K562 (cell line): Measurements from ENCODE around the gene SYNE1. TPM values are rescaled to one million over a fixed set of nuclear protein-coding genes. Genes with fewer than 3 reads are reported as not detected.

Experiments
- ATAC-seq: fragments of 200-7000 bp; cut with Tn5 transposase; 3 replicates; pipeline ENCODE4 v1.9.1; 2020; ENCODE audit warnings: moderate library complexity
- BruUV-seq: library from RNA; stranded (reverse); fragments of 400-500 nt; replicated peaks from 2 replicates; lab custom pipeline; 2021; lab: Mats Ljungman, UMichigan
- CTCF ChIA-PET: fragments of 300-600 bp; formaldehyde crosslinking; extraction: SDS; loops from one replicate; lab custom pipeline; 2021; ENCODE audit warnings: low intra/inter-chr PET ratio; lab: Yijun Ruan, JAX
- POLR2A ChIA-PET: fragments of 300-600, 350-650 bp; sonication (Branson Sonifier 250); formaldehyde crosslinking; extraction: SDS; loops from one replicate; lab custom pipeline; 2021; ENCODE audit warnings: antibody characterized with exemption, inconsistent platforms; lab: Yijun Ruan, JAX
- DNase-seq, 4 experiments: peaks; one replicate each; pipeline versions ENCODE4 v3.0.0 to v3.0.0-alpha.2; 2011 to 2018; ENCODE audit warnings: low spot score in 3 of 4, mixed read lengths in 3 of 4; ENCODE audit errors: extremely low read depth in 1 of 4
- FAIRE-seq: peaks from 2 replicates; lab custom pipeline; 2011; peaks lifted over from hg19 to GRCh38; lab: Jason Lieb, UNC
- H2AFZ ChIP-seq: 2 replicates; pipeline ENCODE4 v1.6.0; 2011; ENCODE audit warnings: low read depth, low read length, control low read depth, inconsistent platforms
- H3K27ac ChIP-seq: fragments of 200-600 bp; 3 replicates; pipeline ENCODE4 v1.8.0; 2011; ENCODE audit warnings: low read depth, mild to moderate bottlenecking, control low read depth, inconsistent platforms, low read length, moderate library complexity, mixed read lengths; ENCODE audit errors: extremely low read depth
- H3K27me3 ChIP-seq, 2 experiments: fragments of 300-600 bp in 1 of 2; 2 replicates in 1 of 2; 3 replicates in 1 of 2; pipeline versions ENCODE4 v1.6.0 to v1.8.0; 2011; ENCODE audit warnings: inconsistent platforms in 2 of 2, low read length in 2 of 2, mild to moderate bottlenecking in 1 of 2, mixed read lengths in 1 of 2, moderate library complexity in 1 of 2; ENCODE audit not compliant: control insufficient read depth in 2 of 2, insufficient read depth in 2 of 2
- H3K36me3 ChIP-seq: fragments of 300-600 bp; 3 replicates; pipeline ENCODE4 v1.8.0; 2011; ENCODE audit warnings: mild to moderate bottlenecking, low read length, inconsistent platforms; ENCODE audit not compliant: control insufficient read depth, insufficient read depth
- H3K4me1 ChIP-seq, 2 experiments: fragments of 200-600 bp in 1 of 2; replicated peaks in 1 of 2; 2 replicates in 1 of 2; 3 replicates in 1 of 2; pipeline versions ENCODE4 v1.5.1 to v1.8.0; 2011; ENCODE audit warnings: inconsistent platforms in 2 of 2, low read length in 2 of 2, mild to moderate bottlenecking in 1 of 2, mixed read lengths in 1 of 2, moderate library complexity in 1 of 2; ENCODE audit not compliant: control insufficient read depth in 2 of 2, insufficient read depth in 2 of 2
- H3K4me2 ChIP-seq: 2 replicates; pipeline ENCODE4 v1.6.1; 2011; ENCODE audit warnings: low read length, control low read depth, inconsistent platforms, mixed read lengths; ENCODE audit not compliant: insufficient read depth
- H3K4me3 ChIP-seq: fragments of 200-600 bp; sonication (generic), shearing (Covaris generic); 2 replicates; pipeline ENCODE4 v1.5.1; 2016; ENCODE audit warnings: control low read depth, inconsistent platforms
- H3K79me2 ChIP-seq: fragments of 200-600 bp; 3 replicates; pipeline ENCODE4 v1.8.0; 2011; ENCODE audit warnings: low read length, inconsistent platforms; ENCODE audit not compliant: control insufficient read depth, insufficient read depth
- H3K9ac ChIP-seq, 2 experiments: 2 replicates each; pipeline versions ENCODE4 v1.6.0 to v1.6.1; 2011; ENCODE audit warnings: low read depth in 2 of 2, low read length in 2 of 2, control low read depth in 1 of 2, inconsistent platforms in 1 of 2, mild to moderate bottlenecking in 1 of 2, mixed read lengths in 1 of 2; ENCODE audit not compliant: insufficient read depth in 1 of 2
- H3K9me1 ChIP-seq: one replicate; pipeline ENCODE4 v1.6.0; 2011; ENCODE audit warnings: inconsistent platforms, mild to moderate bottlenecking, low read length, moderate library complexity; ENCODE audit not compliant: control insufficient read depth, insufficient read depth
- H3K9me3 ChIP-seq: replicated peaks from 2 replicates; pipeline ENCODE4 v1.5.1; 2011; ENCODE audit warnings: low read depth, low read length, inconsistent platforms; ENCODE audit not compliant: control insufficient read depth, insufficient read depth
- H4K20me1 ChIP-seq: replicated peaks from 2 replicates; pipeline ENCODE4 v1.6.1; 2011; ENCODE audit warnings: low read length, inconsistent platforms, mixed read lengths; ENCODE audit not compliant: control insufficient read depth, insufficient read depth
- BHLHE40 ChIP-seq: IDR thresholded peaks from 2 replicates; pipeline ENCODE4 v1.6.1; 2011; ENCODE audit warnings: low read length, improper control_type of control experiment
- KLF16 ChIP-seq: IDR thresholded peaks from 2 replicates; pipeline ENCODE4 v1.6.1; 2016; ENCODE audit warnings: antibody characterized with exemption
- MEF2D ChIP-seq: conservative IDR thresholded peaks from 2 replicates; pipeline ENCODE4 v1.6.1; 2016; ENCODE audit warnings: low read depth, missing genetic modification characterization, missing compliant biosample characterization
- MTA1 ChIP-seq: fragments of 450-650 bp; IDR thresholded peaks from 2 replicates; pipeline ENCODE4 v1.6.1; 2017; ENCODE audit warnings: borderline replicate concordance
- NCOA2 ChIP-seq, 2 experiments: fragments of 450-650 bp; IDR thresholded peaks; 2 replicates each; pipeline ENCODE4 v1.6.1; 2018; ENCODE audit warnings: mild to moderate bottlenecking in 2 of 2, moderate library complexity in 1 of 2; ENCODE audit not compliant: partially characterized antibody in 2 of 2
- U2AF1 ChIP-seq: fragments of 200-400 bp; formaldehyde crosslinking; optimal IDR thresholded peaks from 2 replicates; pipeline ENCODE3; 2017; ENCODE audit warnings: mild to moderate bottlenecking, low read depth, low read length, moderate library complexity
- XRCC3 ChIP-seq: fragments of 450-650 bp; IDR thresholded peaks from 2 replicates; pipeline ENCODE4 v1.6.1; 2017; ENCODE audit warnings: mild to moderate bottlenecking, moderate library complexity
- ZC3H8 ChIP-seq: fragments of 450-650 bp; IDR thresholded peaks from 2 replicates; pipeline ENCODE4 v1.6.1; 2017
- ZNF263 ChIP-seq: sonication (generic); formaldehyde crosslinking; IDR thresholded peaks from 2 replicates; pipeline ENCODE4 v1.8.0; 2022; ENCODE audit warnings: mild to moderate bottlenecking, missing genetic modification reagents, borderline replicate concordance
- ZNF75A ChIP-seq: fragments of 450-650 bp; formaldehyde crosslinking; IDR thresholded peaks from 2 replicates; pipeline ENCODE4 v1.4.0; 2020; ENCODE audit warnings: mild to moderate bottlenecking
- WGBS: fragments of 100-300 bp; shearing (Covaris generic); methylation state at CpG from one replicate; pipeline ENCODE4 v1.1.6; 2016; ENCODE audit warnings: low coverage, mixed read lengths; ENCODE audit not compliant: insufficient coverage; ENCODE audit errors: missing lambda C conversion rate; 5-methylcytosine and 5-hydroxymethylcytosine counted together
- in situ Hi-C: fragments of 300-500 bp; cut with MboI; formaldehyde crosslinking; loops from 4 replicates; pipeline ENCODE4 v1.15.0; 2018; ENCODE audit warnings: inconsistent platforms, mixed read lengths
- intact Hi-C: fragments of 100-400 bp; cut with micrococcal nuclease; formaldehyde crosslinking; loops from 2 replicates; pipeline ENCODE4 v1.14.2; 2022
- polyA plus RNA-seq, 8 experiments: library from polyadenylated mRNA; depleted of rRNA in 4 of 8; stranded (reverse) in 5 of 8; unstranded in 3 of 8; fragments of >200 nt; fragmentation: Nextera tagmentation in 2 of 8; fragmentation: Illumina TruSeq in 1 of 8; extraction: Ambion mirVana in 2 of 8; extraction: Trizol in 1 of 8; gene quantifications; 2 replicates each; pipeline versions ENCODE4 v1.2.1 to v1.2.3, GENCODE V29; 2011 to 2014; ENCODE audit warnings: inconsistent platforms in 1 of 8, missing spikeins in 1 of 8
- total RNA-seq, 7 experiments: library from RNA; depleted of rRNA in 6 of 7; stranded (reverse); fragments of >200 nt in 6 of 7; fragmentation: Illumina TruSeq in 2 of 7; extraction: Trizol in 2 of 7; gene quantifications; 2 replicates each; pipeline versions ENCODE4 v1.2.1 to v1.2.3, GENCODE V29; 2011 to 2021; ENCODE audit warnings: low replicate concordance in 1 of 7
- TF ChIP-seq, protein P1 (sequence below): sonication (generic); formaldehyde crosslinking; IDR thresholded peaks from 2 replicates; pipeline ENCODE4 v1.8.0; 2022; ENCODE audit warnings: missing genetic modification reagents, mild to moderate bottlenecking, borderline replicate concordance
- TF ChIP-seq, protein P2 (sequence below): sonication (generic); formaldehyde crosslinking; IDR thresholded peaks from 2 replicates; pipeline ENCODE4 v1.9.0; 2022; ENCODE audit warnings: mild to moderate bottlenecking, missing genetic modification reagents
- TF ChIP-seq, protein P3 (sequence below): sonication (generic); formaldehyde crosslinking; IDR thresholded peaks from 2 replicates; pipeline ENCODE4 v1.8.0; 2022; ENCODE audit warnings: mild to moderate bottlenecking, low read depth, missing genetic modification reagents
- TF ChIP-seq, protein P4 (sequence below): fragments of 250-450 bp; sonication (Bioruptor Pico); IDR thresholded peaks from 2 replicates; pipeline ENCODE4 v1.4.0; 2020

Gene SYNE1
- total and polyA plus RNA-seq, 9 of the 15 experiments (the other 6 are each of a cell fraction or from before 2014, with no cell fraction given) = under 0.01 to 0.42 (median 0.08) TPM; not detected in 1

DNA sequence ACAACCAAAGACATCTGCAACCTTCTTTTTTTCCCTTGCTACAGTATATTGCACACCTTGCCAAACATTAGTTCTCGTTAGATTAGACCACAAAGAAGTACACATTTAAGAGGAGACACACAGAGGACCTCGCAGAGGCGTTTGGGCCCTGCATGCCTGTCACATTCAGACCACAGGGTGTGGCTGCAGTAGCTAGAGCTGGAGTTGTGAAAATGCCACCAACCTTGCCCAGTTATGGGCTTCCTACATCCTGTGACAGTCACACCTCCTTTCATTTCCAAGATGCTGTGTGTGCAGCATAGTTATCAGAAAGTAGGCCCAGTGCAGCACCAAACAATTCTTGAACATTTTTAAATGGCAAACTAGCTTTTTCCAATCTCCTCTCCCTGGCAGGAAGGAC lies 2.4 kb downstream of the SYNE1 start:
- no TSS peak for BruUV-seq
- ATAC-seq (no peak), DNase-seq (no peak), FAIRE-seq (no peak)
- Histone ChIP-seq H3K9me3 (no peaks in the 10 kb centered on the region), H4K20me1 (no peaks in the 10 kb centered on the region), H3K4me2 (no peak overlapping the region), H3K36me3 (no peaks in the 10 kb centered on the region), H2AFZ (no peak overlapping the region), H3K9me1 (no peaks in the 10 kb centered on the region), H3K27ac (no peak overlapping the region), H3K4me1 (peaks cover 0 to 9% of the 10 kb centered on the region in 2 experiments; a peak in 1 of 5 replicates), H3K4me3 (no peak overlapping the region), H3K9ac (no peak overlapping the region), H3K79me2 (no peaks in the 10 kb centered on the region), H3K27me3 (peaks cover 0 to 8% of the 10 kb centered on the region in 2 experiments; a peak in 1 of 5 replicates)
- intact Hi-C loops = no loop called here
- 0% methylated on average over 3 of the region's 3 CpGs for WGBS
- in situ Hi-C loops = no loop called here
- ChIA-PET POLR2A (no interaction called here), CTCF (no interaction called here)
- TF ChIP-seq KLF16 (no peak), NCOA2 (IDR thresholded peaks at IDR 0.05; ENCODE audit: partially characterized antibody in 2 of 2) (no peak), BHLHE40 (no peak), ZC3H8 (no peak), XRCC3 (no peak), MTA1 (no peak), ZNF263 (CRISPR knock-in tag) (no peak), MEF2D (tag) (no peak), U2AF1 (no peak), ZNF75A (CRISPR knock-in tag) (no peak)
- TF ChIP-seq, protein P1, sequence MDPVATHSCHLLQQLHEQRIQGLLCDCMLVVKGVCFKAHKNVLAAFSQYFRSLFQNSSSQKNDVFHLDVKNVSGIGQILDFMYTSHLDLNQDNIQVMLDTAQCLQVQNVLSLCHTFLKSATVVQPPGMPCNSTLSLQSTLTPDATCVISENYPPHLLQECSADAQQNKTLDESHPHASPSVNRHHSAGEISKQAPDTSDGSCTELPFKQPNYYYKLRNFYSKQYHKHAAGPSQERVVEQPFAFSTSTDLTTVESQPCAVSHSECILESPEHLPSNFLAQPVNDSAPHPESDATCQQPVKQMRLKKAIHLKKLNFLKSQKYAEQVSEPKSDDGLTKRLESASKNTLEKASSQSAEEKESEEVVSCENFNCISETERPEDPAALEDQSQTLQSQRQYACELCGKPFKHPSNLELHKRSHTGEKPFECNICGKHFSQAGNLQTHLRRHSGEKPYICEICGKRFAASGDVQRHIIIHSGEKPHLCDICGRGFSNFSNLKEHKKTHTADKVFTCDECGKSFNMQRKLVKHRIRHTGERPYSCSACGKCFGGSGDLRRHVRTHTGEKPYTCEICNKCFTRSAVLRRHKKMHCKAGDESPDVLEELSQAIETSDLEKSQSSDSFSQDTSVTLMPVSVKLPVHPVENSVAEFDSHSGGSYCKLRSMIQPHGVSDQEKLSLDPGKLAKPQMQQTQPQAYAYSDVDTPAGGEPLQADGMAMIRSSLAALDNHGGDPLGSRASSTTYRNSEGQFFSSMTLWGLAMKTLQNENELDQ (CRISPR knock-in tag) = no peak
- TF ChIP-seq, protein P2, sequence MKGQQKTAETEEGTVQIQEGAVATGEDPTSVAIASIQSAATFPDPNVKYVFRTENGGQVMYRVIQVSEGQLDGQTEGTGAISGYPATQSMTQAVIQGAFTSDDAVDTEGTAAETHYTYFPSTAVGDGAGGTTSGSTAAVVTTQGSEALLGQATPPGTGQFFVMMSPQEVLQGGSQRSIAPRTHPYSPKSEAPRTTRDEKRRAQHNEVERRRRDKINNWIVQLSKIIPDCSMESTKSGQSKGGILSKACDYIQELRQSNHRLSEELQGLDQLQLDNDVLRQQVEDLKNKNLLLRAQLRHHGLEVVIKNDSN (CRISPR knock-in tag) = no peak
- TF ChIP-seq, protein P3, sequence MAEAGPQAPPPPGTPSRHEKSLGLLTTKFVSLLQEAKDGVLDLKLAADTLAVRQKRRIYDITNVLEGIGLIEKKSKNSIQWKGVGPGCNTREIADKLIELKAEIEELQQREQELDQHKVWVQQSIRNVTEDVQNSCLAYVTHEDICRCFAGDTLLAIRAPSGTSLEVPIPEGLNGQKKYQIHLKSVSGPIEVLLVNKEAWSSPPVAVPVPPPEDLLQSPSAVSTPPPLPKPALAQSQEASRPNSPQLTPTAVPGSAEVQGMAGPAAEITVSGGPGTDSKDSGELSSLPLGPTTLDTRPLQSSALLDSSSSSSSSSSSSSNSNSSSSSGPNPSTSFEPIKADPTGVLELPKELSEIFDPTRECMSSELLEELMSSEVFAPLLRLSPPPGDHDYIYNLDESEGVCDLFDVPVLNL (CRISPR knock-in tag) = no peak
- TF ChIP-seq, protein P4, sequence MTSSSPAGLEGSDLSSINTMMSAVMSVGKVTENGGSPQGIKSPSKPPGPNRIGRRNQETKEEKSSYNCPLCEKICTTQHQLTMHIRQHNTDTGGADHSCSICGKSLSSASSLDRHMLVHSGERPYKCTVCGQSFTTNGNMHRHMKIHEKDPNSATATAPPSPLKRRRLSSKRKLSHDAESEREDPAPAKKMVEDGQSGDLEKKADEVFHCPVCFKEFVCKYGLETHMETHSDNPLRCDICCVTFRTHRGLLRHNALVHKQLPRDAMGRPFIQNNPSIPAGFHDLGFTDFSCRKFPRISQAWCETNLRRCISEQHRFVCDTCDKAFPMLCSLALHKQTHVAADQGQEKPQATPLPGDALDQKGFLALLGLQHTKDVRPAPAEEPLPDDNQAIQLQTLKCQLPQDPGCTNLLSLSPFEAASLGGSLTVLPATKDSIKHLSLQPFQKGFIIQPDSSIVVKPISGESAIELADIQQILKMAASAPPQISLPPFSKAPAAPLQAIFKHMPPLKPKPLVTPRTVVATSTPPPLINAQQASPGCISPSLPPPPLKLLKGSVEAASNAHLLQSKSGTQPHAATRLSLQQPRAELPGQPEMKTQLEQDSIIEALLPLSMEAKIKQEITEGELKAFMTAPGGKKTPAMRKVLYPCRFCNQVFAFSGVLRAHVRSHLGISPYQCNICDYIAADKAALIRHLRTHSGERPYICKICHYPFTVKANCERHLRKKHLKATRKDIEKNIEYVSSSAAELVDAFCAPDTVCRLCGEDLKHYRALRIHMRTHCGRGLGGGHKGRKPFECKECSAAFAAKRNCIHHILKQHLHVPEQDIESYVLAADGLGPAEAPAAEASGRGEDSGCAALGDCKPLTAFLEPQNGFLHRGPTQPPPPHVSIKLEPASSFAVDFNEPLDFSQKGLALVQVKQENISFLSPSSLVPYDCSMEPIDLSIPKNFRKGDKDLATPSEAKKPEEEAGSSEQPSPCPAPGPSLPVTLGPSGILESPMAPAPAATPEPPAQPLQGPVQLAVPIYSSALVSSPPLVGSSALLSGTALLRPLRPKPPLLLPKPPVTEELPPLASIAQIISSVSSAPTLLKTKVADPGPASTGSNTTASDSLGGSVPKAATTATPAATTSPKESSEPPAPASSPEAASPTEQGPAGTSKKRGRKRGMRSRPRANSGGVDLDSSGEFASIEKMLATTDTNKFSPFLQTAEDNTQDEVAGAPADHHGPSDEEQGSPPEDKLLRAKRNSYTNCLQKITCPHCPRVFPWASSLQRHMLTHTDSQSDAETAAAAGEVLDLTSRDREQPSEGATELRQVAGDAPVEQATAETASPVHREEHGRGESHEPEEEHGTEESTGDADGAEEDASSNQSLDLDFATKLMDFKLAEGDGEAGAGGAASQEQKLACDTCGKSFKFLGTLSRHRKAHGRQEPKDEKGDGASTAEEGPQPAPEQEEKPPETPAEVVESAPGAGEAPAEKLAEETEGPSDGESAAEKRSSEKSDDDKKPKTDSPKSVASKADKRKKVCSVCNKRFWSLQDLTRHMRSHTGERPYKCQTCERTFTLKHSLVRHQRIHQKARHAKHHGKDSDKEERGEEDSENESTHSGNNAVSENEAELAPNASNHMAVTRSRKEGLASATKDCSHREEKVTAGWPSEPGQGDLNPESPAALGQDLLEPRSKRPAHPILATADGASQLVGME (CRISPR knock-in tag) = no peak
